K562 (cell line): ENCODE results near the gene SLC25A40. TPM values are rescaled to one million over a fixed set of nuclear protein-coding genes. Genes with fewer than 3 reads are reported as not detected.

Experiments
- ATF4 ChIP-seq: fragments of 450-650 bp; formaldehyde crosslinking; IDR thresholded peaks from 2 replicates; pipeline ENCODE4 v1.4.0; 2022; ENCODE audit warnings: mild to moderate bottlenecking, moderate library complexity
- FOXP1 ChIP-seq: sonication (generic); formaldehyde crosslinking; IDR thresholded peaks from 2 replicates; pipeline ENCODE4 v1.8.0; 2022; ENCODE audit warnings: mild to moderate bottlenecking, missing genetic modification reagents
- GABPA ChIP-seq: fragments of 200-800 bp; sonication (Bioruptor generic); conservative IDR thresholded peaks from 2 replicates; pipeline ENCODE4 v1.6.1; 2016; ENCODE audit warnings: low read depth, missing genetic modification characterization, missing compliant biosample characterization
- L3MBTL2 ChIP-seq: fragments of 450-650 bp; IDR thresholded peaks from 2 replicates; pipeline ENCODE4 v1.6.1; 2016; ENCODE audit warnings: mild to moderate bottlenecking, moderate library complexity
- MTF1 ChIP-seq: fragments of 250-450 bp; sonication (Bioruptor Pico); IDR thresholded peaks from 2 replicates; pipeline ENCODE4 v1.9.0; 2021; ENCODE audit warnings: moderate library complexity, mild to moderate bottlenecking, inconsistent platforms, borderline replicate concordance
- NFRKB ChIP-seq: fragments of 450-650 bp; IDR thresholded peaks from 2 replicates; pipeline ENCODE4 v1.6.1; 2016; ENCODE audit warnings: low read depth
- NR2C2 ChIP-seq, 2 experiments: fragments of 200-800 bp in 1 of 2; sonication (Bioruptor generic) in 1 of 2; sonication (generic) in 1 of 2; formaldehyde crosslinking in 1 of 2; IDR thresholded peaks; 2 replicates each; pipeline versions ENCODE4 v1.6.1 to v1.8.0; 2016 to 2022; ENCODE audit warnings: mild to moderate bottlenecking in 1 of 2, missing compliant biosample characterization in 1 of 2, missing genetic modification characterization in 1 of 2, missing genetic modification reagents in 1 of 2
- NRF1 ChIP-seq, 2 experiments: fragments of 450-650 bp; IDR thresholded peaks in 1 of 2; conservative IDR thresholded peaks in 1 of 2; 2 replicates each; pipeline ENCODE4 v1.6.1; 2014; ENCODE audit warnings: mild to moderate bottlenecking in 2 of 2
- PATZ1 ChIP-seq: fragments of 250-450 bp; sonication (Bioruptor Pico); IDR thresholded peaks from 2 replicates; pipeline ENCODE4 v1.5.0; 2020; ENCODE audit warnings: mild to moderate bottlenecking, borderline replicate concordance
- PCBP1 ChIP-seq: fragments of 200-400 bp; formaldehyde crosslinking; IDR thresholded peaks from 2 replicates; pipeline ENCODE4 v1.6.1; 2018; ENCODE audit warnings: mild to moderate bottlenecking, low read depth, low read length; ENCODE audit not compliant: poor library complexity, severe bottlenecking
- RBM25 ChIP-seq: fragments of 200-400 bp; formaldehyde crosslinking; IDR thresholded peaks from 2 replicates; pipeline ENCODE4 v1.6.1; 2018; ENCODE audit warnings: low read length, low read depth, moderate library complexity; ENCODE audit not compliant: severe bottlenecking
- SMAD1 ChIP-seq: fragments of 150-350 bp; IDR thresholded peaks from 2 replicates; pipeline ENCODE4 v1.6.1; 2014; ENCODE audit warnings: low read length, low read depth; ENCODE audit not compliant: partially characterized antibody
- STAT6 ChIP-seq: sonication (generic); formaldehyde crosslinking; IDR thresholded peaks from 2 replicates; pipeline ENCODE4 v1.8.1; 2023; ENCODE audit warnings: mild to moderate bottlenecking, missing genetic modification reagents
- TAF9B ChIP-seq: fragments of 450-650 bp; IDR thresholded peaks from 2 replicates; pipeline ENCODE4 v1.6.1; 2018; ENCODE audit warnings: mild to moderate bottlenecking; ENCODE audit not compliant: partially characterized antibody
- U2AF2 ChIP-seq: fragments of 200-400 bp; formaldehyde crosslinking; optimal IDR thresholded peaks from 2 replicates; pipeline ENCODE3; 2017; ENCODE audit warnings: low read depth, mild to moderate bottlenecking, low read length
- ZNF324 ChIP-seq: fragments of 250-450 bp; sonication (Bioruptor Pico); IDR thresholded peaks from 2 replicates; pipeline ENCODE4 v1.4.0; 2020; ENCODE audit warnings: mild to moderate bottlenecking
- ZNF395 ChIP-seq: fragments of 200-800 bp; sonication (Bioruptor generic); IDR thresholded peaks from 2 replicates; pipeline ENCODE4 v1.6.1; 2017; ENCODE audit warnings: missing genetic modification characterization, missing compliant biosample characterization
- ZNF507 ChIP-seq: conservative IDR thresholded peaks from 2 replicates; pipeline ENCODE4 v1.6.1; 2017; ENCODE audit warnings: missing genetic modification characterization, missing compliant biosample characterization
- polyA plus RNA-seq, 8 experiments: library from polyadenylated mRNA; depleted of rRNA in 4 of 8; stranded (reverse) in 5 of 8; unstranded in 3 of 8; fragments of >200 nt; fragmentation: Nextera tagmentation in 2 of 8; fragmentation: Illumina TruSeq in 1 of 8; extraction: Ambion mirVana in 2 of 8; extraction: Trizol in 1 of 8; gene quantifications; 2 replicates each; pipeline versions ENCODE4 v1.2.1 to v1.2.3, GENCODE V29; 2011 to 2014; ENCODE audit warnings: inconsistent platforms in 1 of 8, missing spikeins in 1 of 8
- total RNA-seq, 7 experiments: library from RNA; depleted of rRNA in 6 of 7; stranded (reverse); fragments of >200 nt in 6 of 7; fragmentation: Illumina TruSeq in 2 of 7; extraction: Trizol in 2 of 7; gene quantifications; 2 replicates each; pipeline versions ENCODE4 v1.2.1 to v1.2.3, GENCODE V29; 2011 to 2021; ENCODE audit warnings: low replicate concordance in 1 of 7

SLC25A40 gene
- total and polyA plus RNA-seq, 9 of the 15 experiments (the other 6 are each of a cell fraction or from before 2014, with no cell fraction given), result 6.7 to 44.0 (median 26.5) TPM

GRCh38 chr7:87876040-87876868 is at the start of gene SLC25A40, which contains the start of gene DBF4 (continued):
- TF ChIP-seq NFRKB (peak; percentile 23), PATZ1 (CRISPR knock-in tag) (0 out of 2 replicates have a peak, but pooled peaks have one; percentile 27), L3MBTL2 (peak; percentile 98), ATF4 (CRISPR knock-in tag) (no peak; the same call in 1 of the 2 replicates), MTF1 (CRISPR knock-in tag) (no peak), ZNF507 (tag) (no peak), NR2C2 (CRISPR knock-in tag; IDR thresholded peaks at IDR 0.05) (peak; percentile 54), NR2C2 (tag; IDR thresholded peaks at IDR 0.05) (peak; percentile 68), TAF9B (peak; percentile 53), STAT6 (CRISPR knock-in tag) (no peak), GABPA (peak; percentile 89), RBM25 (peak; percentile 32), SMAD1 (no peak), NRF1 (conservative IDR thresholded peaks at IDR 0.05 in 1 of 2, IDR thresholded peaks at IDR 0.05 in 1 of 2) (peak; percentile 89 to 91), PCBP1 (peak; percentile 83), FOXP1 (CRISPR knock-in tag) (peak; percentile 51; the same call in 1 of the 2 replicates), ZNF324 (CRISPR knock-in tag) (no peak), U2AF2 (no peak), ZNF395 (CRISPR knock-in tag) (peak; percentile 66)
